Endodermal cell (in vitro differentiated cells): ENCODE data around the gene SULT6B1. TPM values are rescaled to one million over a fixed set of nuclear protein-coding genes. Genes with fewer than 3 reads are reported as not detected.

Experiments used
- DNase-seq: peaks from one replicate; pipeline ENCODE4 v3.0.0-alpha.2; 2017
- H3K27ac ChIP-seq: 2 replicates; pipeline ENCODE4 v1.5.1; 2013; ENCODE audit warnings: mild to moderate bottlenecking, low read depth, low read length, moderate library complexity
- H3K27me3 ChIP-seq: 2 replicates; pipeline ENCODE4 v1.6.1; 2013; ENCODE audit warnings: mild to moderate bottlenecking, low read length, moderate library complexity; ENCODE audit not compliant: insufficient read depth, control insufficient read depth, poor library complexity, severe bottlenecking
- H3K36me3 ChIP-seq: 2 replicates; pipeline ENCODE4 v1.7.0; 2013; ENCODE audit warnings: mild to moderate bottlenecking, low read length, moderate library complexity; ENCODE audit not compliant: control insufficient read depth, insufficient read depth
- H3K4me1 ChIP-seq: one replicate; pipeline ENCODE4 v1.7.0; 2013; ENCODE audit warnings: low read length; ENCODE audit not compliant: control insufficient read depth, insufficient read depth
- H3K4me3 ChIP-seq: 2 replicates; pipeline ENCODE4 v1.5.1; 2013; ENCODE audit warnings: mild to moderate bottlenecking, low read length, moderate library complexity
- H3K9ac ChIP-seq: 2 replicates; pipeline ENCODE4 v1.6.1; 2013; ENCODE audit warnings: mild to moderate bottlenecking, low read length, moderate library complexity; ENCODE audit not compliant: poor library complexity, severe bottlenecking; ENCODE audit errors: extremely low read depth
- H3K9me3 ChIP-seq: 2 replicates; pipeline ENCODE4 v1.6.1; 2013; ENCODE audit warnings: mild to moderate bottlenecking, low read length, moderate library complexity; ENCODE audit not compliant: control insufficient read depth
- H3K27ac Mint-ChIP-seq: 2 replicates; pipeline ENCODE4 v1.8.0; 2020; ENCODE audit warnings: mixed read lengths
- H3K27me3 Mint-ChIP-seq: 2 replicates; pipeline ENCODE4 v1.8.0; 2021; ENCODE audit warnings: mild to moderate bottlenecking, mixed read lengths; ENCODE audit not compliant: insufficient read depth
- H3K36me3 Mint-ChIP-seq: 2 replicates; pipeline ENCODE4 v1.8.0; 2020; ENCODE audit warnings: low read depth, mixed read lengths
- H3K4me1 Mint-ChIP-seq: 2 replicates; pipeline ENCODE4 v1.8.0; 2020; ENCODE audit warnings: mixed read lengths
- H3K4me3 Mint-ChIP-seq: 2 replicates; pipeline ENCODE4 v1.8.0; 2020; ENCODE audit warnings: mild to moderate bottlenecking, moderate library complexity, mixed read lengths
- H3K9me3 Mint-ChIP-seq: 2 replicates; pipeline ENCODE4 v1.8.0; 2020; ENCODE audit warnings: mild to moderate bottlenecking, mixed read lengths
- CTCF ChIP-seq: fragments of 200-600 bp; sonication (generic); conservative IDR thresholded peaks from 2 replicates; pipeline ENCODE4 v1.5.0; 2021; ENCODE audit warnings: antibody characterized with exemption, mild to moderate bottlenecking
- WGBS, 2 experiments: methylation state at CpG; one replicate each; pipeline versions ENCODE4 v1.1.5 to v1.1.7; 2013; ENCODE audit warnings: missing lambda C conversion rate in 2 of 2, mixed read lengths in 1 of 2; ENCODE audit not compliant: insufficient coverage in 1 of 2, insufficient read length in 1 of 2; 5-methylcytosine and 5-hydroxymethylcytosine counted together
- total RNA-seq, 2 donors: library from RNA; stranded (reverse); fragmentation: NEBNext Ultra II Directional in 1 of 2; extraction: Animal tissue kit (Norgen Biotek cat#: 25700) in 1 of 2; gene quantifications; 2 replicates in 1 of 2; 3 replicates in 1 of 2; pipeline ENCODE4 v1.2.1, GENCODE V29; 2021

The SULT6B1 gene
- total RNA-seq, 2 donors from 2014 or later = not detected

- peak; percentile 94 for TF ChIP-seq CTCF
- H3K4me1 Mint-ChIP-seq = no peaks in the 10 kb centered on the region
- no peak overlapping the region for H3K9ac ChIP-seq
- no peak overlapping the region for H3K4me3 Mint-ChIP-seq
- 56 to 76% methylated on average over 12 to 17 of the region's 17 CpGs for WGBS, 2 experiments
- H3K27me3 ChIP-seq = no peaks in the 10 kb centered on the region
- no peaks in the 10 kb centered on the region for H3K36me3 ChIP-seq
- no peak overlapping the region for H3K27ac Mint-ChIP-seq
- H3K36me3 Mint-ChIP-seq = no peaks in the 10 kb centered on the region
- peak; percentile 65 for DNase-seq
- H3K4me1 ChIP-seq = no peaks in the 10 kb centered on the region
- H3K27ac ChIP-seq = no peak overlapping the region
- H3K4me3 ChIP-seq = no peak overlapping the region
- H3K9me3 Mint-ChIP-seq = peaks cover 29% of the 10 kb centered on the region
- no peaks in the 10 kb centered on the region for H3K27me3 Mint-ChIP-seq
- peaks cover 22% of the 10 kb centered on the region for H3K9me3 ChIP-seq
Observed at GRCh38 chr2:37168217-37168981, 20.1 kb downstream of the SULT6B1 start.

- Histone ChIP-seq H3K4me3 (no peak overlapping the region), H3K9me3 (peaks cover 24% of the 10 kb centered on the region), H3K9ac (no peak overlapping the region), H3K4me1 (no peaks in the 10 kb centered on the region), H3K27ac (no peak overlapping the region), H3K36me3 (no peaks in the 10 kb centered on the region), H3K27me3 (no peaks in the 10 kb centered on the region)
- Mint-ChIP-seq H3K27ac (no peak overlapping the region), H3K4me3 (no peak overlapping the region), H3K27me3 (no peaks in the 10 kb centered on the region), H3K4me1 (no peaks in the 10 kb centered on the region), H3K9me3 (peaks cover 32% of the 10 kb centered on the region), H3K36me3 (no peaks in the 10 kb centered on the region)
- 93 to 100% methylated on average over 1 to 2 of the region's 3 CpGs for WGBS, 2 experiments
- no peak for DNase-seq
- TF ChIP-seq CTCF = no peak
Observed at GRCh38 chr2:37167636-37168180, 20.8 kb downstream of the SULT6B1 start.

- TF ChIP-seq CTCF = no peak
- H3K27me3 ChIP-seq = no peaks in the 10 kb centered on the region
- WGBS, 2 experiments = 60 to 100% methylated on average over 1 of the region's 1 CpG
- no peak overlapping the region for H3K9ac ChIP-seq
- no peak for DNase-seq
- H3K27me3 Mint-ChIP-seq = no peaks in the 10 kb centered on the region
- no peak overlapping the region for H3K4me3 ChIP-seq
- H3K4me1 ChIP-seq = no peaks in the 10 kb centered on the region
- H3K27ac Mint-ChIP-seq = no peak overlapping the region
- peaks cover 32% of the 10 kb centered on the region for H3K9me3 Mint-ChIP-seq
- no peaks in the 10 kb centered on the region for H3K4me1 Mint-ChIP-seq
- H3K27ac ChIP-seq = no peak overlapping the region
- H3K9me3 ChIP-seq = peaks cover 24% of the 10 kb centered on the region
- H3K36me3 Mint-ChIP-seq = no peaks in the 10 kb centered on the region
- no peaks in the 10 kb centered on the region for H3K36me3 ChIP-seq
- no peak overlapping the region for H3K4me3 Mint-ChIP-seq
Observed at GRCh38 chr2:37164757-37165156, 23.7 kb downstream of the SULT6B1 start.
